DMS79 (cell line): ENCODE results near the gene PIKFYVE.
"Not testable (repeated sequence)": the region's sequence is repeated elsewhere in the genome, so short reads cannot be mapped to it uniquely, and the experiment has no call there.

ENCODE experiments used
- DNase-seq: peaks from one replicate; lab custom pipeline; 2025; lab: John Stamatoyannopoulos, UW

PIKFYVE gene

GRCh38 chr2:208360259-208361076 lies 94.4 kb downstream of the PIKFYVE start:
- no peak for DNase-seq

GRCh38 chr2:208361077-208361441 lies 95.0 kb downstream of the PIKFYVE start:
- no peak for DNase-seq

GRCh38 chr2:208363485-208363884 lies 97.4 kb downstream of the PIKFYVE start:
- no peak for DNase-seq

- no peak for DNase-seq
Observed at GRCh38 chr2:208366215-208367127, 100.4 kb downstream of the PIKFYVE start.

- DNase-seq = no peak
Observed at GRCh38 chr2:208369091-208369490, 103.0 kb downstream of the PIKFYVE start.

GRCh38 chr2:208370881-208371633 lies 105.0 kb downstream of the PIKFYVE start:
- no peak for DNase-seq

GRCh38 chr2:208371634-208371935 lies 105.5 kb downstream of the PIKFYVE start:
- no peak for DNase-seq

- DNase-seq = no peak
Observed at GRCh38 chr2:208373460-208374089, 107.5 kb downstream of the PIKFYVE start.

- DNase-seq = no peak
Observed at GRCh38 chr2:208375491-208376068, 109.5 kb downstream of the PIKFYVE start.

- not testable (repeated sequence) for DNase-seq
Observed at GRCh38 chr2:208377344-208377860, 111.3 kb downstream of the PIKFYVE start.

GRCh38 chr2:208379192-208379591 lies 113.1 kb downstream of the PIKFYVE start:
- DNase-seq = no peak

- DNase-seq = no peak
Observed at GRCh38 chr2:208384637-208385036, 118.6 kb downstream of the PIKFYVE start.

GRCh38 chr2:208386541-208386940 lies 120.5 kb downstream of the PIKFYVE start:
- no peak for DNase-seq

GRCh38 chr2:208389940-208390339 lies 123.9 kb downstream of the PIKFYVE start:
- no peak for DNase-seq

GRCh38 chr2:208392300-208392699 lies 126.2 kb downstream of the PIKFYVE start:
- DNase-seq = no peak

- not testable (repeated sequence) for DNase-seq
Observed at GRCh38 chr2:208396796-208397195, 130.7 kb downstream of the PIKFYVE start.

- no peak for DNase-seq
Observed at GRCh38 chr2:208399201-208399600, 133.1 kb downstream of the PIKFYVE start.

- peak; percentile 32 for DNase-seq
Observed at GRCh38 chr2:208406474-208407451, 140.7 kb downstream of the PIKFYVE start, which contains the start of gene PTH2R. PTH2R (plus strand) TSS chr2:208406792; CDS start chr2:208407044, 252 bp downstream.

GRCh38 chr2:208407667-208408066 lies 141.6 kb downstream of the PIKFYVE start:
- DNase-seq = no peak
